Activated CD4-positive, alpha-beta T cell treated with anti-CD3 and anti-CD28 coated beads, Interleukin-2, amount 50 U/mL, for 4 hours (primary cell): ENCODE measurements around the gene PDZD2.

Experiments
- DNase-seq, 2 experiments: peaks; one replicate each; pipeline ENCODE4 v3.0.0-alpha.2; 2020

The PDZD2 gene

GRCh38 chr5:31833710-31834109, 194.8 kb downstream of the PDZD2 start:
- DNase-seq, result no peak

GRCh38 chr5:31844622-31845345, 205.9 kb downstream of the PDZD2 start:
- DNase-seq, result no peak

DNA sequence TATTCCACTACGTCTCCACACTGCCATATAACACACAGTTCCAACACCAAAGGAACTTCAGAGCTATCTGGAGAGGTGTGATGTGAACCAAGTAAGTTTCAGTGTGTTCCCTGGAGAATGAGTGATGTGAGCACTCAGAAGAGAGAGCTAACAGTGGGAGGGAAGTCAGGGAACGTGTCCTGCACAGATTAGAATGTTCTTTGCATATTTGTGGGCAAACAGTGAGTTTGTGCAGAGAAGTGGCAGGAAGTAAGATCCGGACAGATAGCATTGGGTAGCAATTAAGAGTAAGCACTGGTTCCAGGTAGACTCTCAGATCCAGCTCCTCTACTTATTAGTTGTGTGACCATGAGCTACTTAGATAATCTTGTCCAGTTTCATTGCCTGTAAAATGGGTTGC, 206.4 kb downstream of the PDZD2 start:
- no peak for DNase-seq

GRCh38 chr5:31846934-31847333, 208.0 kb downstream of the PDZD2 start:
- DNase-seq, result no peak

DNA sequence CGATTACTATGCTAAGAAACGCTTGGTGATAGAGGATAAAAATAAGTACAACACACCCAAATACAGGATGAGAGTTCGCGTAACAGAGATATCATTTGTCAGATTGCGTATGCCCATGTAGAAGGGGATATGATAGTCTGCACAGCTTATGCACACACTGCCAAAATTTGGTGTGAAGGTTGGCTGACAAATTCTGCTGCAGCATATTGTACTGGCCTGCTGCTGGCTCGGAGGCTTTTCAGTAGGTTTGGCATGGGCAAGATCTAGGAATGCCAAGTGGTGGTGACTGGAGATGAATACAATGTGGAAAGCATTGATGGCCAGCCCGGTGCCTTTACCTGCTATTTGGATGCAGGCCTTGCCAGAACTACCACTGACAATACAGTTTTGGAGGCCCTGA, 208.4 kb downstream of the PDZD2 start:
- no peak for DNase-seq

DNA sequence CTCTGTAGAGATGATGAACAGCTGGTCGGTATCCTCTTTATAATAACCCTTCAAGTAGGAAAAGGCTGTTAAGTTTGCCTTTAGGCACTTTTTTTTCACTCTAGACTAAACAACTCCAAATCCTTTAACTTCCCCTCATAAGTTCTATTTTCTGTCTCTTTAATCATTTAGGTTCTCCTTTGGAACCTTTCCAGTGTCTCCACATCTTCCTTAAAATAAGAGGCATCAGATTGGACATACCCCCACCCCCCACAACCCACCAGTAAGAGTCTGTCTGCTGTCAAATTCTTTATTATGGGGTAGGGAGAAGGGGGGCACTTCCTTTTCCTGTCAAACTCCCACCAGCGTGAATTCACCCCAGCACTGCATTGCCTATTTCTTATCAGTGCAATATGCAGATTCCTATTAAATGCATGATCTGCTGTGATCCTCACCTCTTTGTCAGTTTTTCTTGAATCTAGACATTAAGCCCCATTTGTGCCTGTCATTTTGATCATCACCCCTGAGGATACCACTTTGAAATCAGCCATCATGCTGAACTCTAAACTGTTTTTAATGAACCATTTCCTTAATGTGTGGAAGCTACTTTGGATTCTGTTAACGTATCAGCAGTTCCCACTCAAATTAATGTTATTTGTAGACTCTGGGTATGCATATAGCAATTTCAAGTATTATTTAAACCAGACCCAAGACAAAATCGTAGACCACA, 212.2 kb downstream of the PDZD2 start:
- DNase-seq, result no peak

DNA sequence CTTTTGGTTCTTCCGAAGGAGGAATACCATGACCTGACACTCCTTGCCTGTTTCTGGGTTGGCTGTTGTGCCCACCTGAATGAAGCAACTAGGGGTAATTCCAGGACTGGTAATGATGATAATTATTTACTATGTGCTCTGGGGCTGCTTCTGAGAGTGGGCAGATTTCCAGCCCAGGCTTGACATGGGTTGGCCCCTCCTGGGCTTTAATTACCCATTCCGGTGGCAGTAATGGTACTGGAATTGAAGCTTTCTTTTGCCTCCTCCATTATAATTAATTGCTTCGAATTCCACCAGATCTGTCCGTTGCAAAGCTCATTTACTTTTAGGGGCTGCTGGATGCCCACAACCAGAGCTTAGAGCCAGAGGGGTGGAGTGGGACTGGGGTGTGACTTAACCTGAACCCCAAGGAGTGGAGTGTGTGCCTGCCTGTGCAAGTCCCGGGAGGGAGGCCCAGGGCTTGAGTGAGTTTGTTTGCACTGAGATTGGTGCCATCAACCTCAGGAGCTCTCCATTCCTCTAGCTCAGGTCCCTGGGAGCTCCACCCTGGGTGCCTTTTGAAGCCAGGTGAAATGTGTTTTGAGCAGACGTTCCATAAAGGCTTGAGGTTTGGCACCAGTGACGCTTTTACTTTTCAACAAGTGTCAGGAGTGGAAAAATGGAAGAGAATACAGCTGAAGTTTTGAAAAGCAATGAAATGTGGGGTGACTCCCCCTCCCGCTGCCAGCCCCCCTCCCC, 214.6 kb downstream of the PDZD2 start:
- DNase-seq, result no peak

GRCh38 chr5:31854181-31855133, 215.5 kb downstream of the PDZD2 start:
- DNase-seq, result no peak

GRCh38 chr5:31855134-31856040, 216.5 kb downstream of the PDZD2 start:
- peak in 1 of 2 experiments; percentile 7 for DNase-seq

DNA sequence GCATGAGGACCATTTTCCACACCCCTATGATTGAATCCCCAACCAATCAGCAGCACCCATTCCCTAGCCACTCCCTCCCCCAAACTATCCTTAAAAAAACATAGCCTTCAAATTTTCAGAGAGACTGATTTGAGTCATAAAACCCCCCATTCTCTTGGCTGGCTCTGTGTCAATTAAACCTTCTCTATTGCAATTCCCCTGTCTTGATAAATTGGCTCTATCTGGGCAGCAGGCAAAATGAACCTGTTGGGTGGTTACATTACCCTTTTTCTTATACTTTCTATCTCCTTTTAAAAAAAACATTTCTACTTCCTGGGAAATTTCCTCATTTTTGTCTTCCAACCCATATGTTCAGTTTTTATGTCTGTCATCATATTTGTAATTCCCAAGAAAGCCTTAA, 220.2 kb downstream of the PDZD2 start:
- DNase-seq, result no peak

GRCh38 chr5:31860278-31860677, 221.3 kb downstream of the PDZD2 start:
- no peak for DNase-seq

GRCh38 chr5:31860726-31861433, 221.9 kb downstream of the PDZD2 start:
- DNase-seq, result no peak

DNA sequence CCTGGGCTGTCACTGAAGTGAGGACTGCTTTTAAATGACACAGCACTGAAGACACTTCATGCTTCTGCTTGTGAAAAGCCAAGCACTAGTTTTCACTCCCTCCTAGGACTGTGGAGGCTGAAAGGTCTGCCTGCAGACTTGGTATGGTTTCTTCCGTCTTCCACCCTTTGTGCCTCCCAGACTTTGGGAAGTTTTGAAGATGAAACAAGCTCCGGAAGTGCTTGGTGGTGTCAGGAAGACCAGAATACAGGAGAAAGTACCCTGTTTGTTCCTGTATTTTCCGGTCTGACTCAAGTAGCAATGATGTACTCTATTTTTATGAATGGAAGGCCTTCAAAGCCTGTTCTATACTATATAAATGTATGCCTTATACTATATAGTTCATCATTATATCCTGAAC, 222.7 kb downstream of the PDZD2 start:
- DNase-seq, result no peak

DNA sequence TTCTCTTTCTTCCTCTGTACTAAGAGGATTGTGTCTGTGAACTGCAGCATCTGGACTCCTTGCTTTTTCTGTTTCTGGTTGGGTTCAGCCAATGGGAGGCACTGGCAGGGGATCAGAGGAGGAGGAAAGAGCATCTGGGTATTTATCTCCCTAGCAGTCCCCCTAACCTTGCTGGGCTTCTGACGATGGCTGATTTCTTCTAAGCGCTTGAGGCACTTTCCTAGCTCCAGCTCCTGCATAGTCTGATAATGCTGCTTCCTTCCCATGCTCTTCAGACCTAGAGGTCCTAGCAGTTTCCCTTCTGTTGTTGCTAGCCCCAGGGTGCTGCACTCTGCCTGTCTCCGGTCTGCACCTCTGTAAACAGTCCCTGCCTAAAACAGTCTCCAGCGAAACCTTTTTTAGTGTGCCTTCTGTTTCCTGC, 225.1 kb downstream of the PDZD2 start:
- no peak for DNase-seq

DNA sequence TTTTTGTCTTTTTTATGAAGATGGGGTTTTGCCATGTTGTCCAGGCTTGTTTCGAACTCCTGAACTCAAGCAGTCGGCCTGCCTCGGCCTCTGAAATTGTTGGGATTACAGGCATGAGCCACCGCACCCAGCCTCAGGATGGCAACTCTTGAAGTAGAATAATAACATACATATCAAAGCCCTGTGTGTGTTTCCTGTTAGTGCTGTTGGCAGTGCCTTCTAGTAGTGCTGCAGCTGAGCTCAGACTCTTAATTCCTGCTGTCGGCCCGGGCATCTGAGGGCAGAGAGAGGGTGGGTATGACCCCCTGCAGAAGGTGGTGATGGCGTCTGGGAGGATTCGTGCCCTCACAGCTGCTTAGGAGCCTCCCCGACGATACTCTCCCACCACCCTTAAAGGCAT, 227.2 kb downstream of the PDZD2 start:
- no peak for DNase-seq

- DNase-seq, result no peak
Observed at GRCh38 chr5:31867219-31867618, 228.3 kb downstream of the PDZD2 start.

DNA sequence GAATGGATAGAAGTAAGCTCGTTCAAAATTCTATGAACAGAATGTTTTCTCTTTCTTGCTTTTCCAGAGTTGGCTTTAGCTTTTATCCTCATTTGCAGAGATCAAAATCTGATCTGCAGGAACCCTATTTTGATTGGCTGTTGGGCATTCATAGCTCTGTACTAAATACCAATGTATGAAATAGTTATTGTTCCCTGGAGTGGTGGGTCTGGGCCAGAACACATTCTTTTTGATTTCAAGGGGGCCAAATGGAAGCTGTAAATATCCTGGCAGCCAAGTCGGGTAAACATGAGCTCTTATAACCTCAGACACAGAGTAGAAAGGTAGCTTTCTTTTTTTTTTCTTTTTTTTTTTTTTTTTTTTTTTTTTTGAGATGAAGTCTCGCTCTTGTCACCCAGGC, 241.5 kb downstream of the PDZD2 start:
- no peak for DNase-seq

DNA sequence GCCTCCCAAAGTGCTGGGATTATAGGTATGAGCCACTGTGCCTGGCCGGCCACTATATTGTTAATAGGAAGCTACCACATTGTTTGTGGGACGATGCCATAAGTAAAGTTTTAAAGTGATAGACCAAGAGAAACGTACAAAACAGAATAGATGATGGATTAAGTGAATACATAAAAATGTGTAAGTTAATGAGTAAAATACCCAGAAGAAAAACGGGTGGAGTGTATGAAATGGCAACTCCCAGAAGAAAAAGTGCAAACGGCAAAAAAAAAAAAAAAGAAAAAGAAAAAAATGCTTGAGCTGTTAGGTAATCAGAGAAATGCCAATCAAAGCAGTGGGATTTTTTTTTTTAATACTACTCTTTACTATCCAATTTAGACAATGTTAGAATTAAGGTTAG, 246.0 kb downstream of the PDZD2 start:
- DNase-seq, result no peak

- DNase-seq, result no peak
Observed at GRCh38 chr5:31886206-31886605, 247.3 kb downstream of the PDZD2 start.

DNA sequence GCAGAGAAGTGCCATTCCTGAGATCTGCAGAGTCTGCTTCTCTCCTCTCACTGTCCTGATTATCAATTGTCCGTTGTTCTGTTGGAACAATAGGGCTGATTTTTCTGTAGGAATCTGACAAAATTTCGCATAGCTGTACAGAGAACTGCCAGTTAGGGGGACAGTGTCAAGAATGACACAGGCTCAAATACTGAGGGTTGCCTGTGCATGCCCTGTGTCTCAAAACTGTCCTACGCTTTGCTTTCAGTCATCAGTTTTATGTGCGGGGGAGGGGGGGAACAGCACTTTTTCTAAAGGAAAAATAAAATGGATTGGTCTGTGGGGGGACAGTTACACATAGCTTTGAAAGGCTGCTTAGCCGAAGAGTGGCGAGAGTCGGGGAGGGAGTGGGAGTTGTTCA, 248.6 kb downstream of the PDZD2 start:
- no peak for DNase-seq

DNA sequence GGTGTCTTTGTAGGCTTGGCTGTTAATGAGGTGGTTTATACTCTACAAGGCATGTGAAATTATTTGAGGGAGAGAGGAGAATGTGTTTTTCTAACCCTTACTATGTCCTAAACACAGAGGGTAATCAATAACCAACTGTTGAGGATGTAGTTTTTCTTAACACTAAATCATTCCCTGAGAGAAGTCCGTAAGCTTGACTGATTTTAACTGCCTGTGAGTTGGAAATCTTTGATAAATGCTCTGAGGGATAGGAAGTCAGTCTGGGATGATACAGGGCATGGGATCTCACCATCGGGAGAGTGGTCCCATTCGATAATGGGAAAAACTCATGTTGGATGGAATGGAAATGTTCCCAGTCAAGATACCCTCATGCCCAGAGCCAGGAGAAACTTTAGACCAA, 249.6 kb downstream of the PDZD2 start:
- DNase-seq, result no peak
